ENCODE measurements around the gene TAS2R9.

DNA sequence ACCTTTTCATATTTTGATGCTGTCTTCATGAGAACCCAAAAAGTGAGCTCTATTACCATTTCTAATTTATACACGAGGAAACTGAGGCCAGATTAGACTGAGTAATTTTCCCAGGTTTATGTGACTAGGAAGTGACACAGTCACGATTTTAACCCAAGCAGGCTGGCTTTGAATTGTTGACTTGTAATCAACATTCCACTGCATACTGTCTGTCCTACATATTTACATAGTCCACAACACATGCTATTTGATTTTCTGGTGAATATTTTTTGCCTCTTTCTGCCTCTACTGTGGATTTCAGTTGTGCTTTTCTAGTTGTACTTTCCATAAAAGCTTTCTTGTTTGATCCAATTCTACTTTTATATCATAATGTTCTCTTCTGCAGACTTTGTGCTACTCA is 15.7 kb downstream of the TAS2R9 start:
- TF ChIP-seq POLR2A (IDR thresholded peaks at IDR 0.05; ENCODE audit: low read depth, low read length): no peak
- TF ChIP-seq POLR2AphosphoS5 (IDR thresholded peaks at IDR 0.05; ENCODE audit: low read depth, low read length): no peak
- TF ChIP-seq TAF1 (IDR thresholded peaks at IDR 0.05; ENCODE audit: borderline replicate concordance, low read depth, low read length): no peak

Data from GM12892 (cell line).